SK-N-SH (cell line): Measurements from ENCODE around the gene FAM241A. TPM values are rescaled to one million over a fixed set of nuclear protein-coding genes. Genes with fewer than 3 reads are reported as not detected.

Source experiments
- CTCF ChIA-PET: fragments of 300-600, 350-600 bp; formaldehyde crosslinking; extraction: SDS; loops from one replicate; lab custom pipeline; 2021; lab: Yijun Ruan, JAX
- POLR2A ChIA-PET: fragments of 350-600 bp; sonication (Branson Sonifier 250); formaldehyde crosslinking; extraction: SDS; loops from one replicate; lab custom pipeline; 2020; ENCODE audit warnings: antibody characterized with exemption, inconsistent platforms; lab: Yijun Ruan, JAX
- DNase-seq: peaks from one replicate; pipeline ENCODE4 v3.0.0; 2012
- H2AFZ ChIP-seq: fragments of 200-600 bp; sonication (generic); 2 replicates; pipeline ENCODE4 v1.8.1; 2016; ENCODE audit warnings: antibody characterized with exemption, mild to moderate bottlenecking, low read depth
- H3F3A ChIP-seq: fragments of 200-600 bp; sonication (generic); replicated peaks from 2 replicates; pipeline ENCODE3; 2016; ENCODE audit warnings: antibody characterized with exemption, mild to moderate bottlenecking; ENCODE audit not compliant: insufficient read depth
- H3K27ac ChIP-seq, 2 experiments: fragments of 200-500 bp in 1 of 2; fragments of 200-600 bp in 1 of 2; sonication (Bioruptor generic) in 1 of 2; sonication (generic), shearing (Covaris generic) in 1 of 2; 2 replicates each; pipeline versions ENCODE4 v1.5.1 to v1.6.1; 2014 to 2016; ENCODE audit warnings: low read depth in 2 of 2, inconsistent platforms in 1 of 2, low read length in 1 of 2, mild to moderate bottlenecking in 1 of 2, mixed read lengths in 1 of 2
- H3K27me3 ChIP-seq: fragments of 200-600 bp; sonication (generic), shearing (Covaris generic); 2 replicates; pipeline ENCODE4 v1.6.1; 2016; ENCODE audit warnings: mixed run types; ENCODE audit not compliant: insufficient read depth
- H3K36me3 ChIP-seq, 2 experiments: fragments of 200-500 bp in 1 of 2; fragments of 200-600 bp in 1 of 2; sonication (Bioruptor generic) in 1 of 2; sonication (generic) in 1 of 2; replicated peaks in 1 of 2; 2 replicates each; pipeline versions ENCODE3 to v1.5.1; 2014 to 2016; ENCODE audit warnings: low read length in 1 of 2, mild to moderate bottlenecking in 1 of 2; ENCODE audit not compliant: insufficient read depth in 2 of 2, control insufficient read depth in 1 of 2
- H3K4me1 ChIP-seq, 2 experiments: fragments of 200-500 bp in 1 of 2; fragments of 200-600 bp in 1 of 2; sonication (Bioruptor generic) in 1 of 2; sonication (generic), shearing (Covaris generic) in 1 of 2; 2 replicates each; pipeline versions ENCODE4 v1.5.1 to v1.6.1; 2014 to 2016; ENCODE audit warnings: low read depth in 1 of 2, low read length in 1 of 2, mixed run types in 1 of 2; ENCODE audit not compliant: insufficient read depth in 2 of 2, control insufficient read depth in 1 of 2
- H3K4me2 ChIP-seq: fragments of 200-600 bp; sonication (generic), shearing (Covaris generic); 2 replicates; pipeline ENCODE4 v1.6.1; 2017; ENCODE audit warnings: mixed run types
- H3K4me3 ChIP-seq, 2 experiments: fragments of 200-500 bp in 1 of 2; fragments of 200-600 bp in 1 of 2; sonication (Bioruptor generic) in 1 of 2; sonication (generic), shearing (Covaris generic) in 1 of 2; 2 replicates each; pipeline versions ENCODE4 v1.5.1 to v1.8.1; 2014 to 2016; ENCODE audit warnings: low read depth in 2 of 2, inconsistent platforms in 1 of 2, low read length in 1 of 2, mild to moderate bottlenecking in 1 of 2, mixed read lengths in 1 of 2, moderate library complexity in 1 of 2
- H3K79me2 ChIP-seq: fragments of 200-600 bp; sonication (generic); 2 replicates; pipeline ENCODE4 v1.8.1; 2017; ENCODE audit warnings: mild to moderate bottlenecking; ENCODE audit not compliant: insufficient read depth
- H3K9ac ChIP-seq: fragments of 200-600 bp; sonication (generic); 2 replicates; pipeline ENCODE4 v1.6.1; 2017; ENCODE audit warnings: mixed run types
- H3K9me2 ChIP-seq: fragments of 200-600 bp; sonication (generic); 2 replicates; pipeline ENCODE4 v1.6.1; 2017; ENCODE audit warnings: mixed run types
- H3K9me3 ChIP-seq: fragments of 200-600 bp; sonication (generic); 2 replicates; pipeline ENCODE4 v1.6.1; 2017; ENCODE audit warnings: mixed run types, mild to moderate bottlenecking, moderate library complexity
- H4K20me1 ChIP-seq: fragments of 200-600 bp; sonication (generic); 2 replicates; pipeline ENCODE4 v1.6.1; 2017; ENCODE audit warnings: mild to moderate bottlenecking, mixed run types; ENCODE audit not compliant: insufficient read depth
- CHD2 ChIP-seq: fragments of 150-350 bp; IDR thresholded peaks from 2 replicates; pipeline ENCODE4 v1.6.1; 2018; ENCODE audit warnings: low read length; ENCODE audit not compliant: partially characterized antibody
- ELF1 ChIP-seq: IDR thresholded peaks from 2 replicates; pipeline ENCODE4 v1.4.0; 2012
- FOSL2 ChIP-seq: IDR thresholded peaks from 2 replicates; pipeline ENCODE4 v1.4.0; 2012; ENCODE audit warnings: low read depth, mild to moderate bottlenecking, moderate library complexity, borderline replicate concordance
- FOXM1 ChIP-seq: IDR thresholded peaks from 2 replicates; pipeline ENCODE4 v1.4.0; 2012; ENCODE audit warnings: low read depth, mild to moderate bottlenecking
- GABPA ChIP-seq: IDR thresholded peaks from 2 replicates; pipeline ENCODE4 v1.4.0; 2012; ENCODE audit warnings: low read depth, mild to moderate bottlenecking
- JUND ChIP-seq: IDR thresholded peaks from 2 replicates; pipeline ENCODE4 v1.4.0; 2012
- MEF2A ChIP-seq: IDR thresholded peaks from 2 replicates; pipeline ENCODE4 v1.4.0; 2012; ENCODE audit warnings: low read depth, borderline replicate concordance
- MXI1 ChIP-seq: IDR thresholded peaks from 2 replicates; pipeline ENCODE4 v1.6.1; 2012; ENCODE audit warnings: mild to moderate bottlenecking, low read depth, low read length, improper control_type of control experiment
- RCOR1 ChIP-seq: fragments of 150-350 bp; IDR thresholded peaks from 2 replicates; pipeline ENCODE4 v1.6.1; 2017; ENCODE audit warnings: antibody characterized with exemption, low read length
- RFX5 ChIP-seq: IDR thresholded peaks from 2 replicates; pipeline ENCODE4 v1.6.1; 2012; ENCODE audit warnings: mild to moderate bottlenecking, improper control_type of control experiment, low read length
- SMC3 ChIP-seq: IDR thresholded peaks from 2 replicates; pipeline ENCODE4 v1.6.1; 2012; ENCODE audit warnings: low read depth, low read length, improper control_type of control experiment
- TCF12 ChIP-seq: IDR thresholded peaks from 2 replicates; pipeline ENCODE4 v1.4.0; 2012
- YY1 ChIP-seq: IDR thresholded peaks from 2 replicates; pipeline ENCODE4 v1.4.0; 2012; ENCODE audit warnings: low read depth, mild to moderate bottlenecking
- WGBS: methylation state at CpG from one replicate; pipeline ENCODE4 v1.1.6; 2017; ENCODE audit warnings: low lambda C conversion rate; 5-methylcytosine and 5-hydroxymethylcytosine counted together
- polyA plus RNA-seq, 3 experiments: library from polyadenylated mRNA; depleted of rRNA; stranded (reverse); fragments of >200 nt; gene quantifications; 2 replicates each; pipeline ENCODE4 v1.2.3, GENCODE V29; 2012
- TF ChIP-seq, protein P1 (sequence below): IDR thresholded peaks from 2 replicates; pipeline ENCODE4; 2012
- TF ChIP-seq, protein P2 (sequence below): IDR thresholded peaks from 2 replicates; pipeline ENCODE4 v1.4.0; 2012; ENCODE audit warnings: low read depth

Gene FAM241A
- polyA plus RNA-seq, 1 of the 3 experiments (the other 2 are of a cell fraction) = 0.44 TPM

DNA sequence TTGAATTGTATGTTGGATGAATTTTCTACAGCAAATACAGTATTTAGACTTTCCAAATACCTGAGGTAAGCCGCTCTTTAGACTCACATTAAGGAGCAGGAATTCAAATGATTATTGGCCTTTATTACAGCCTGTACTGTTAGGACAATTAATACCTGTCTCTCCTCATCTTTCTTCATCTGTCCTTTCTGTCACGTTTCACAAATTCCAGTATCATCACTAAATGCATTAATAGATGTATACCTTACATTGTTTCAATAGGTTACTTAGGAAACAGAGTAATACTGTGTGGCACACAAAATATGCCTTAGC is 1.2 kb downstream of the FAM241A start:
- no peaks in the 10 kb centered on the region for H3F3A ChIP-seq
- H3K36me3 ChIP-seq = no peaks in the 10 kb centered on the region
- H3K4me1 ChIP-seq = peaks cover 2 to 3% of the 10 kb centered on the region in 2 experiments; a peak in 3 of 4 replicates
- H3K9me3 ChIP-seq = no peaks in the 10 kb centered on the region
- POLR2A ChIA-PET = no interaction called here
- H3K4me2 ChIP-seq = peak overlapping the region; percentile 95
- CTCF ChIA-PET = interaction anchor here (1.2 kb wide), 1 partner anchor 10 kb away, joined by 3 read pairs; no protein-coding TSS in a partner anchor
- H3K27ac ChIP-seq = no peak overlapping the region
- H3K4me3 ChIP-seq = peak overlapping the region; percentile 82 to 96; a peak in 2 of 4 replicates
- H4K20me1 ChIP-seq = no peaks in the 10 kb centered on the region
- no peaks in the 10 kb centered on the region for H3K9me2 ChIP-seq
- TF ChIP-seq FOSL2 = no peak
- TF ChIP-seq, protein P1, sequence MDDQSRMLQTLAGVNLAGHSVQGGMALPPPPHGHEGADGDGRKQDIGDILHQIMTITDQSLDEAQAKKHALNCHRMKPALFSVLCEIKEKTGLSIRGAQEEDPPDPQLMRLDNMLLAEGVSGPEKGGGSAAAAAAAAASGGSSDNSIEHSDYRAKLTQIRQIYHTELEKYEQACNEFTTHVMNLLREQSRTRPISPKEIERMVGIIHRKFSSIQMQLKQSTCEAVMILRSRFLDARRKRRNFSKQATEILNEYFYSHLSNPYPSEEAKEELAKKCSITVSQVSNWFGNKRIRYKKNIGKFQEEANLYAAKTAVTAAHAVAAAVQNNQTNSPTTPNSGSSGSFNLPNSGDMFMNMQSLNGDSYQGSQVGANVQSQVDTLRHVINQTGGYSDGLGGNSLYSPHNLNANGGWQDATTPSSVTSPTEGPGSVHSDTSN = no peak
- TF ChIP-seq GABPA = no peak
- no peak for TF ChIP-seq TCF12
- TF ChIP-seq, protein P2, sequence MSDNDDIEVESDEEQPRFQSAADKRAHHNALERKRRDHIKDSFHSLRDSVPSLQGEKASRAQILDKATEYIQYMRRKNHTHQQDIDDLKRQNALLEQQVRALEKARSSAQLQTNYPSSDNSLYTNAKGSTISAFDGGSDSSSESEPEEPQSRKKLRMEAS = no peak
- TF ChIP-seq MEF2A = no peak
- TF ChIP-seq RFX5 = no peak
- TF ChIP-seq MXI1 = no peak
- TF ChIP-seq YY1 = no peak
- no peak for TF ChIP-seq CHD2
- H3K27me3 ChIP-seq = no peaks in the 10 kb centered on the region
- H3K79me2 ChIP-seq = no peaks in the 10 kb centered on the region
- no peak for DNase-seq
- H2AFZ ChIP-seq = no peak overlapping the region
- WGBS = 56% methylated on average over 2 of the region's 2 CpGs
- no peak overlapping the region; the same call in 1 of the 2 replicates for H3K9ac ChIP-seq

DNA sequence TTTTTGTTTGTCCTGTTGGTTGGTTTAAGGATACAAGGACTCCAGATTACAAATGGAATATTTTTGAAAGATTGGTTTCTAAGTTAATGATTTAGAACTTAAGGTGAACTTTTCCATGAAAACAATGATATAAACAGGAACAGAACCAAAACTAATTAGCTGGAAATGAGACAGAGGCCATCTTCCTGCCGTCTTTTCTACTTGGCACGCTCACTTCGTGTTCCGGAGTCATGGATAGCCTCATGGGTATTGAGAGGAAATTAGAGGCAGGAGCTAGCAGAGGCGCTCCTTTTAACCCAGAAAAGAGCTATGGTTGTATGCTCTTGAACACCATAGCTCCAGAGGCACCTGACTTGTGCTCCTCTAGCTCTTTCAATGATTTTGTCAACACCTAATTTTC is 2.4 kb downstream of the FAM241A start:
- CTCF ChIA-PET = interaction anchor here (0.8 kb wide), 1 partner anchor 70 kb away, joined by 3 read pairs; no protein-coding TSS in a partner anchor
- no peak for TF ChIP-seq ELF1
- no peak for TF ChIP-seq YY1
- no peak for TF ChIP-seq CHD2
- no peak for TF ChIP-seq FOXM1
- TF ChIP-seq RCOR1 = no peak
- TF ChIP-seq JUND = no peak
- TF ChIP-seq SMC3 = no peak
- no peak for TF ChIP-seq MXI1
- Histone ChIP-seq H3K36me3 (no peaks in the 10 kb centered on the region), H3K9me2 (no peaks in the 10 kb centered on the region), H4K20me1 (no peaks in the 10 kb centered on the region), H3K4me2 (no peak overlapping the region), H3K79me2 (no peaks in the 10 kb centered on the region), H3K4me1 (peaks cover 2 to 3% of the 10 kb centered on the region in 2 experiments; a peak in 3 of 4 replicates), H3F3A (no peaks in the 10 kb centered on the region), H2AFZ (no peak overlapping the region), H3K4me3 (no peak overlapping the region), H3K27me3 (no peaks in the 10 kb centered on the region), H3K9ac (no peak overlapping the region), H3K9me3 (no peaks in the 10 kb centered on the region), H3K27ac (no peak overlapping the region)
- POLR2A ChIA-PET = interaction anchor here (0.7 kb wide), 1 partner anchor 30 kb away, joined by 3 read pairs; no protein-coding TSS in a partner anchor
- 80% methylated on average over 5 of the region's 5 CpGs for WGBS
- DNase-seq = no peak
